Hepatocyte (in vitro differentiated cells): ENCODE measurements around the gene PMEPA1.

Source experiments
- EZH2phosphoT487 ChIP-seq: fragments of 200-600 bp; sonication (generic); IDR thresholded peaks from one replicate; pipeline ENCODE4 v1.6.1; 2018; ENCODE audit warnings: antibody characterized with exemption, mild to moderate bottlenecking, low read depth, moderate library complexity; ENCODE audit not compliant: unreplicated experiment, severe bottlenecking
- TF ChIP-seq, protein P1 (sequence below): fragments of 200-600 bp; sonication (generic); IDR thresholded peaks from 2 replicates; pipeline ENCODE4 v1.5.1; 2016; ENCODE audit warnings: antibody characterized with exemption, mild to moderate bottlenecking; ENCODE audit not compliant: poor library complexity

DNA sequence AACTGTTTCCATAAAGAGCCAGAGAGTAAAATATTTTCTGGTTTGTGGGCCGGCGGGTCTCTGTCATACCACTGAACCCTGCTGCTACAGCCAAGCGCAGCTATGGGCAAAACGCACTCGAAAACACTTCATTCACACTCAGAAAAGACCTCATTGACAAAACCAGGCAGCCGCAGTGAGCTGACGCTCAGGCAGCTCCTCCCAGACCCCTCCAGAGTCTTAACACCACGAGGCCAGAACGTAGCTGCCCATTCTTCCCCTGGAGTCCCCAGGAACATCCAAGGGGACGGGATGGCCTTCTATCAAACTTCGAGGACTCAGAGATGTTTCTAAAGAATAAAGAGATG lies 54.0 kb downstream of the PMEPA1 start:
- TF ChIP-seq, protein P1, sequence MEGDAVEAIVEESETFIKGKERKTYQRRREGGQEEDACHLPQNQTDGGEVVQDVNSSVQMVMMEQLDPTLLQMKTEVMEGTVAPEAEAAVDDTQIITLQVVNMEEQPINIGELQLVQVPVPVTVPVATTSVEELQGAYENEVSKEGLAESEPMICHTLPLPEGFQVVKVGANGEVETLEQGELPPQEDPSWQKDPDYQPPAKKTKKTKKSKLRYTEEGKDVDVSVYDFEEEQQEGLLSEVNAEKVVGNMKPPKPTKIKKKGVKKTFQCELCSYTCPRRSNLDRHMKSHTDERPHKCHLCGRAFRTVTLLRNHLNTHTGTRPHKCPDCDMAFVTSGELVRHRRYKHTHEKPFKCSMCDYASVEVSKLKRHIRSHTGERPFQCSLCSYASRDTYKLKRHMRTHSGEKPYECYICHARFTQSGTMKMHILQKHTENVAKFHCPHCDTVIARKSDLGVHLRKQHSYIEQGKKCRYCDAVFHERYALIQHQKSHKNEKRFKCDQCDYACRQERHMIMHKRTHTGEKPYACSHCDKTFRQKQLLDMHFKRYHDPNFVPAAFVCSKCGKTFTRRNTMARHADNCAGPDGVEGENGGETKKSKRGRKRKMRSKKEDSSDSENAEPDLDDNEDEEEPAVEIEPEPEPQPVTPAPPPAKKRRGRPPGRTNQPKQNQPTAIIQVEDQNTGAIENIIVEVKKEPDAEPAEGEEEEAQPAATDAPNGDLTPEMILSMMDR: no peak
- TF ChIP-seq EZH2phosphoT487: no peak
